Measurements from ENCODE around the gene ACACA. TPM values are rescaled to one million over a fixed set of nuclear protein-coding genes. Genes with fewer than 3 reads are reported as not detected.
A peak's percentile ranks its signal among the peaks of the same experiment; 100 is the strongest.

Gene ACACA
- total and polyA plus RNA-seq, 9 of the 15 experiments (the other 6 are each of a cell fraction or from before 2014, with no cell fraction given), result 35.9 to 135 (median 88.4) TPM

- TF ChIP-seq RBM25 (IDR thresholded peaks at IDR 0.05; ENCODE audit: low read depth, low read length, severe bottlenecking) (no peak), EGR1 (conservative IDR thresholded peaks at IDR 0.05) (no peak), PBX2 (CRISPR knock-in tag; IDR thresholded peaks at IDR 0.05; ENCODE audit: low read depth) (no peak), PBX2 (tag; conservative IDR thresholded peaks at IDR 0.05; ENCODE audit: low read depth) (no peak), RUNX1 (IDR thresholded peaks at IDR 0.05; ENCODE audit: low read depth) (no peak), ZNF766 (CRISPR knock-in tag; conservative IDR thresholded peaks at IDR 0.05) (no peak), YBX1 (IDR thresholded peaks at IDR 0.05) (no peak), ZHX1 (conservative IDR thresholded peaks at IDR 0.05; ENCODE audit: low read length) (no peak), NR3C1 (CRISPR knock-in tag; IDR thresholded peaks at IDR 0.05) (no peak), VEZF1 (CRISPR knock-in tag; IDR thresholded peaks at IDR 0.05) (no peak), GABPB2 (CRISPR knock-in tag; conservative IDR thresholded peaks at IDR 0.05) (no peak), CBX2 (IDR thresholded peaks at IDR 0.05; ENCODE audit: insufficient read depth, low read length, poor library complexity, severe bottlenecking) (no peak), ZBTB12 (CRISPR knock-in tag; IDR thresholded peaks at IDR 0.05) (no peak), LARP7 (IDR thresholded peaks at IDR 0.05) (no peak), JUND (IDR thresholded peaks at IDR 0.05; ENCODE audit: borderline replicate concordance, low read depth, low read length) (peak; percentile 87), JUND (tag; IDR thresholded peaks at IDR 0.05; ENCODE audit: borderline replicate concordance, low read depth, low read length) (peak; percentile 55; the same call in 1 of the 3 replicates), MEF2D (tag; conservative IDR thresholded peaks at IDR 0.05; ENCODE audit: low read depth) (no peak), E2F6 (IDR thresholded peaks at IDR 0.05; ENCODE audit: borderline replicate concordance in 1 of 2, extremely low read depth in 1 of 2, insufficient read depth in 1 of 2, insufficient read length in 1 of 2, low read depth in 1 of 2, low read length in 1 of 2, poor library complexity in 1 of 2, severe bottlenecking in 1 of 2) (no peak), ZNF311 (CRISPR knock-in tag; IDR thresholded peaks at IDR 0.05) (no peak), ARHGAP35 (IDR thresholded peaks at IDR 0.05; ENCODE audit: partially characterized antibody) (no peak)
Measured at GRCh38 chr17:37067555-37068111, 339.0 kb downstream of the ACACA start (continued).

All from K562 (cell line).